Measurements from ENCODE around the gene ASXL3.

The ASXL3 gene

DNA sequence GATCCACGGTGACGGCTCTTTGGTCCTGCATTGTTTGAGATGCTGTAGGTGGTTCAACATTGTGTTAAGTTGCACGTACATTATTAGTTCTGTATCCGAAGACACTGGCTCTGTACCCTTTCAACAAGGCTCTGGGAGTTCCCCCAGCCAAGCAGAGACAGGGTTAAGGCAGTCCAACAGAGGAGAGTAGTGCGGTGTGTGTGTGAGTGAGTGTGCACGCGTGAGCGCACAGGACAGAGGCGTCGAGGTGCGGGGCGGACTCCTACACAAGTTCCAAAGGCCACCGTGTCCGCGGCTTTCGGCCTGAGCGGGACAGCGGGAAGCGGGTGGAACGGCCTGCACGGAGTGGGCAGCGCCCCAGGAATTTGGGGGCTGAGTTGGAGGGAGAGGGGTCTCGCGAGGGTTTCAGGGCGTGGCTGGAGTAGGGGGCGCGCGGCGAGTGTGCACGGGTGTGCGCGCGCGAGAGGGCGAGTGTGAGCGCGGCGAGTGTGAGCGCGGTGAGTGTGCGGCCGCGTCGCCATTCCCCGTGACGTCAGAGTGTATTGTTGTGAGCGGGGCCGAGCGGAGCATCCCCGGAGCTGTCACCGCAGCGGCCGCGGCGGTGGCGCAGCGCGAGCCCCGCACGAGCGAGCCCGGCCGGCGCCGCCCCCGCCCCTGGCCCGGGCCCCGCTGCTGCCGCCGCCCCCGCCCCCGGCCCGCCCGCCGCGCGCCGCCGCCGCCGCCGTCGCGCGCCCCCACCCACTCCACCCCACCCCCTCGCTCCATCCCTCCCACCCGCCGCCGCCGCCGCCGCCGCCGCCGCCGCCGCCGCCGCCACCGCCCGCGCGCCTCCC lies at the start of gene ASXL3:
ASXL3 (plus strand) TSS at position 535 of the 833 bp plus-strand sequence. CDS start 413 bp downstream, outside the sequence.
- DNase-seq, result no peak

DNA sequence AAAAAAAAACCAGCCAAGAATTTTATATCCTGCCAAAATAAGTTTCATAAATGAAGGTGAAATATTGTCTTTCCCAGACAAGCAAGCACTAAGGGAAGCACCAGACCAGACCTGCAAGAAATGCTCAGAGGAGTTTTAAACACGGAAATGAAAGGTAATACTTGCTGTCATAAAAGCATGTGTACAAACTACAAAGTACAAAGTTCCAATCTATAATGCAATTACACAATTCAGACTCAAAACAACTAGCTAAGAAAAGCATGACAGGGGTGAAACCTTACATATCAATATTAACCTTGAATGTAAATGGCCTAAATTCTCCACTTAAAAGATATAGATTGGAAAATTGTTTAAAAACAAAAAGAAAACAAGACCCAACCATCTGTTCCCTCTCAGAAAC lies 45.0 kb upstream of the ASXL3 start:
- DNase-seq, result no peak

DNA sequence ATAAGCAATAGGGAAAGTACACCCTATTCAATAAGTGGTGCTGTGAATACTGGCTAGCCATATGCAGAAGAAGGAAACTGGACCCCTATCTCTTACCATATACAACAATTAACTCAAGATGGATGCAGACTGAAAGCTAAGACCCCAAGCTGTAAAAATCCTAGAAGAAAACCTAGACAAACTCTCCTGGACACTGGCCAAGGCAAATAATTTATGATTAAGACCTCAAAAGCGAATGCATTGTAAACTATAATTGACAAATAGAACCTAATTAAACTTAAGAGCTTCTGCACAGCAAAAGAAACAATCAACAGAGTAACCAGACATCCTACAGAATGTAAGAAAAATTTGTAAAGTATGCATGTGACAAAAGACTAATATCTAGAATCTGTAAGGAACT lies 41.1 kb upstream of the ASXL3 start:
- DNase-seq, result no peak

DNA sequence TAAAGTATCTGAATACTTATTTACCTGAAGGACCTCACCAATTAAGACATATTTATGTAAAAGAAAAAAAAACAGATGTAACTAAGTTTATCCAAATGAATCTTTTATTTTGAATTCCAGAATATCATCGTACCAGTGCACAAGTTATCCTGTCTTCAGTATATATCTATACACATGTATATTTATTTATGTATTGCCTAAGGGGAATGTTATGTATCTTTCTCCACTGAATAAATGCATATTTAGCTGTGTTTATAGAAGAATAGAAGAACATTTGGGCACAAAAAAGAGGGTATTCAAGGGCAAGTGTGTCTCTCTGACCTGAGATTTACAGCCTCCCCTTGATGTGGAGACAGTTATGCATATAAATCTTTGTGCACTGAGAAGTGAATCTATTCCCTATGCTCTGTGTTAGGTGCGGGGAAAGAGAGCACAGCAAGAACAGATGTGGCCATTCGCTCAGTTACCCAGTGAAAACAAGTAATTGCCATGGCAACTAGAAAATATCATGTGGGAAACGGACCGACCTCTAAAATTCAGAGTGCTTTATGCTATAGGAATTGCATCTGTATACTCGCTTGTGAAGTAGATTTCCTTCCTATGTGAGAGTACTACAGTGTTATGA lies 39.5 kb upstream of the ASXL3 start:
- DNase-seq, result no peak

DNA sequence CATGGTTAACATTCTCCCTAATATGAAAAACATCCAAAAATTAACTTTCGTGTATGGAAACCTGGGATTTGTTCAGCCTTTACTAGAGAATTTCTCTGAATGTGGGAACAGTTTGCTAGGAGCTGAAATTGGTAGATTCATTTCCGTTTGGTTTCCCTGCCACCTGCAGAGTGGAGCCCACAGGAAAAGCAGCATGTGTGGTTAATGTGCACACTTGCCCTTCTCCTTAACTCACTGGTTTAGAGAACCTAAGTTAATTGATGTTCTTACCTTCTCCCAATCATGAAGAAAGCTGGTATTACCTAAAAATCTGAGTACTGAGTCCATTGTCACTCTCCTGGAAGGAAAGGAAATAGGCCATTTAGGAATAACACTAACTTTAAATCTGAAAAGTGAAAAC lies 37.6 kb upstream of the ASXL3 start:
- DNase-seq, result no peak

DNA sequence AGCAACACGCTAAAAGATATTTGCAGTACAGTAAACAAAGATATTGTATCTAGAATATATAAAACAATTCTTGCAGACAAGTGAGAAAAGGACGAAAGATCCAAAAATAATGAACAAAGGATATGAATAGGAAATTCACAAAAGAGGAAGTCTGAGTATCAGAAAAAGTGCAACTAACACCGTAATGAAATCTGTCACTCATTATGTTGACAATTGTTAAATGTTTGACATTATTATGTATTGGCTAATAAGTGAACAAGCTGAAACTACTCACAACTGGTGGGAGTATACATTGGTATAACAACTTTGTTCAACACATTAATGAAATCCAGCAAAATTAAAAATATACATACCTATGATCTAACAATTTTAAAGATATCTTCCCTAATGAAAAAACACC lies 36.7 kb upstream of the ASXL3 start:
- DNase-seq, result no peak

DNA sequence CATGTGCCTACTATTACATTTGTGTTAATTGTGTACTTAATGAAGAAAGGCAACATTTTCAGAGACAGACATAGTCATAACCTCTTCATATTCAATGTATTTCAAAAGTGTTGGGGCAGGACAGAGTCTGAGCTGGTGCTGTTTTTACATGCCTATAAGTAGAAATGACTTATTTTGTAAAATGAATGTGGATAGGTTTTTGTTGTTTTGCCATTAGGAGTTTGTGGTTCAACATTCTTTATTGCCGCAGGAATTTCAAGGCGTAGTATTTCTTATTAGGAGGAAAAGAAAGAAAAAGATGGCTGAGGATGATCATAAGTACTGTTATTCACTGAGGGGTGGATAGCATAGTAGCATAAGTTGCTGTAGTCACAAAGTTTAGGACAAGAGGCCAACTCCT lies 21.2 kb upstream of the ASXL3 start:
- no peak for DNase-seq

DNA sequence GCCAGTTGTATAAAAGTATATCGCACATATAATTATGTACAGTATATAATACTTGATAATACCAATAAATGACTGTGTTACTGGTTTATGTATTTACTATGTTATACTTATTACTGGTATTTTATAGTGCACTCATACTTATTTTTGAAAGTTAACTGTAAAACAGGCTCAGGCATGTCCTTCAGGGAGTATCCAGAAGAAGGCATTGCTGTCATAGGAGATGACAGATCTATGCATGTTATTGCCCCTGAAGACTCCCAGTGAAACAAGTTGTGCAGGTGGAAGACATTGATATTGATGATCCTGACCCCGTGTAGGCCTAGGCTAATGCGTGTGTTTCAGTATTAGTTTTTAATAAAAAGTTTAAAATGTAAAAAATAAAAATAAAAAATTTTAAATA lies 20.3 kb upstream of the ASXL3 start:
- no peak for DNase-seq

DNA sequence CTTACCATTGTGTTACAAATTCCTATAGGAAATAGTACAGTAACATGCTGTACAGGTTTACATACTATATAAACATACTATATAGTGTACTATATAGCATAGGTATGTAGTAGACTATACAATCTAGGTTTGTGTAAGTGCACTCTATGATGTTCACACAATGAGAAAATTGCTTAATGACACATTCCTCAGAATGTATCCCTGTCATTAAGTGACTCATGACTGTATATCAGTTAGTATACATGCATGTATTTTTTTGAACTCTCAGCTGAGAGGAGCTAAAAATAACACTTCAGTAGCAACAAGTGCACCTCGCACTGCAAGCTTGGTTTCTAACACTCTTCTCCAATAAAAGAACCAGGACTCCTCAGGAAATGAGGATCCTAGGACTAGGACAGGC lies 19.5 kb upstream of the ASXL3 start:
- no peak for DNase-seq

DNA sequence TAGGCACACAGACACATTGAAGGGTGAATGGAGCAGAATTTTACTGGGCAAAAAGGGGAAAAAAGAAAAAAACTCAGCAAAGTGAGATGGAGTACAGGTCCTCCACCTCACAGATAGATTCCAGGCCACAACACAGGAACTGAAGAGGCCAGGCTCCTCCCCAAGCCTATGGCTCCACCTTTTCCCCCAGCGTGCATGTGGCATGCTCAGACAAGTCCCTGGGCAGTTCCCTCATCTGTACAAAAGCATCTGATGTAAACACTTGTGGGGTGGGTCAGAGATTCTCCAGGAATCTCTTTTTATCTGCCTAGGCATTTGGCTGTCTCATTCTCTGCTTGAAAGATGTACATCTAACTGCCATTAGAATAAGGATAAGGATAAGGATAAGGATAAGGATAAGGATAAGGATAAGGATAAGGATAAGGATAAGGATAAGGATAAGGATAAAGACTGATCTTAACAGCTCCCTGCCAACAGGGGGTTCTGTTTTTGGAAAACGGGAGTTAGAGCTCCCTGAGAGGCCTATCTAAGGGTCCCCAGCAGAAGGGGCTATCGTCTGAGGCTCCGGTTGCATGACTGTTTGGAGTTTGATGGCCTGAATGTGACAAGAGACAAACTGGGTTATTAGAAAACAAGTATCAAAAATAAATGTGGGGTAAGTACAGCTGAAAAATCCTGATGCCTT lies 17.2 kb upstream of the ASXL3 start:
- DNase-seq, result no peak

DNA sequence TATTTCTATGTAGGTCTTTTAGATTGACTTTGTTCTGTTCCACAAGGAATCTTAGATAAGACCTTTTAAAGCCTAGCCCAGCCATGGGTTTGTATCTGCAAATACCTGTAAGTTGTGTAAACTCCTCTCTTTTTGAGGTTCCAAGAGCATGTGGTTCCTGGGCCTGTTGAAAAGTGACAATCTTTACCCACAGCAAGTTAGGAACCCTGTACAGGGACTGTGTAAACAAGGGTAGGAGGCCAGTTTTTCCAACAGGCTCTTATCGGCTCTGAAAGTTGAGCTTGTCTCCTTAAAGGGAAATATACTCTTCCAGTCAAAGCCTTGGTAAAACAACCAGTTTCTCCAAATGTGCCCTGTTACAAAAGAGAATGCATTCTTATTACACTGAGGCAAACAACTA lies 15.3 kb upstream of the ASXL3 start:
- DNase-seq, result no peak

DNA sequence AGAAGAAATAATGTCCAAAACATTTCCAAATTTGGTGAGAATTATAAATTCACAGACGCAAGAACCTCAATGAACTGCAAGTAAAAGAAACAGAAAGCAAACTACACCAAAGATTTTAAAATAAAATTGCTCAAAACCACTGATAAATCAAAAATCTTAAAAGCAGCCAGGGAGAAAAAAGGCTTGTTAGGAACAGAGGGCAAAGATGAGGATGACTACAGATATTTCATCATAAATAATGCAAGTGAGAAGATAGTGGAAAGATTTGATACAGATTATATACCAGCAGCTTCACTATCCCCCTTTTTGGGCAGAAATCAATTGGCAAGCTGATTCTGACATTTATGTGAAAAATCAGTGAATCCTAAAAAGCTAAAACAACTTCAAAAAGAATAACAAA lies 10.3 kb upstream of the ASXL3 start:
- DNase-seq, result no peak

DNA sequence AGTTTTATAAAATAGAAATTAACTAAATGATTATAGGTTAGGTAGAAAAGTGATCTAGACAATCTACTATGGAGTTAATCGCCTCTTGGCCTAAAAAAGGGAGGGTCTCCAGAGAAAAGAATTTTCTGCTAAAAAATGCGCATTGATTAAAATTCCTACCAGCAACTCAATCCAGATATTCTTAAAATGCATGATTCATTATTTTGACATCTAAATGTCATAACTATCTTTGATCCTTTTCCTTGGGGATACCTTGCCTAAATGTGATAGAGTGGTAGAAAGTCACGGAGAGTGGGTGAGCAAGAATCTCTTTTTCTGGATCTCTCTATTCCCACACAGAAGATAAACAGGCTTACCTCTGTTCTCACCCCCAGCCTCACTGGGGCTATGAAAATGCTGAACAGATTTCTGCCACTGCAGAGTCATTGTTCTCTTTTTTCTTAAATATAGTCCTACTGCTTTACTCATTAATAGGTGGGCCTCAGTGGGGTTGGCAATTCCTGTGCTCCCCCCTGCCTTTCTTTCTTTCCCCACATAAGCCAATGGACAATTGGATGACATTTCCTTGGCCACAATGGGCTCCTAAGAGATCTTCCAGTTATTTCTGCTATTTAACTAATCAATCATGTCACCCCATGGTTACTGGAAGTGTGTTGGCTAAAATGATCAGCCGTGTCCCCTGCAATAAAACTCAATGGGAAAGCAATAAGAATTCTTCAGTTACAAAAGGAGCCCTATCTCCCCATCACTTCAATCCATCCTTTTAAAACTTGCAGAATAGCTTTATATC lies 5.8 kb upstream of the ASXL3 start:
- no peak for DNase-seq

DNA sequence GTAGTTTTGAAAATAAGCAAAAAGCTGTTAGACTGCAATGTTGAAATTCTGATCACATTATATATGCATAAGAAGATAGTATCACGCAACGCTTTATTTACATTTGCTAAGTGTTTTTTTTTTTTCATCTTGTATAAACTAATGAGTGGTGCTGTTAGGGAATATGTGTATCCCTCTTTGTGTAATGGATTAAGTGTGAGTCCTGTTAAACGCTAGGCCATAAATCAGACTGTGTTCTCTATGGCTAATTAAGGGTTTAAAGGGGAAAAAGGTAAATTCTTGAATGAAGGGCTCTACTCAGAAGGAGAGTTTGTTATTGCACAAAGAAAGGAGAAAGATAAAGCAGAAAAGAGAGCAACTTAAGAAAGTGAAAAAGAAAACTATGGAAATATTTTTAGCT lies 4.8 kb upstream of the ASXL3 start:
- no peak for DNase-seq

DNA sequence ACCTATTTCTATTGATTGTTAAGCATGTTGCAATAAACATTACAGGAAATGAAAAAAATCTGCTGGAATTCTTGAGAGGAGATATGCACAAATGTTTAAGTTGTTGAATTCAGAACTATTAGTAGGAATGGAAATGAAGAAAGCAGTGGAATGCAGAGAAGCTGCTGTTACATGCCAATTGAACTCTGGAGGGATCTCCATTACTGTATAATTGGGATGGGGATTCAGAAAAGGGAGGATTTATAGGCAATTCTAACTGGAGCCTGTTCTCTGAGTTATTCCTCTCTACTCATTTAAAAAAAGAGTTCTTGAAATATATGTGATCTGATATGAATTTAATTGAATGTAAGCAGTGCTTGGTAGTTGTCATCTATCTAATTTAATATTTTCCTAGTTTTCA lies 2.6 kb upstream of the ASXL3 start:
- no peak for DNase-seq

DNA sequence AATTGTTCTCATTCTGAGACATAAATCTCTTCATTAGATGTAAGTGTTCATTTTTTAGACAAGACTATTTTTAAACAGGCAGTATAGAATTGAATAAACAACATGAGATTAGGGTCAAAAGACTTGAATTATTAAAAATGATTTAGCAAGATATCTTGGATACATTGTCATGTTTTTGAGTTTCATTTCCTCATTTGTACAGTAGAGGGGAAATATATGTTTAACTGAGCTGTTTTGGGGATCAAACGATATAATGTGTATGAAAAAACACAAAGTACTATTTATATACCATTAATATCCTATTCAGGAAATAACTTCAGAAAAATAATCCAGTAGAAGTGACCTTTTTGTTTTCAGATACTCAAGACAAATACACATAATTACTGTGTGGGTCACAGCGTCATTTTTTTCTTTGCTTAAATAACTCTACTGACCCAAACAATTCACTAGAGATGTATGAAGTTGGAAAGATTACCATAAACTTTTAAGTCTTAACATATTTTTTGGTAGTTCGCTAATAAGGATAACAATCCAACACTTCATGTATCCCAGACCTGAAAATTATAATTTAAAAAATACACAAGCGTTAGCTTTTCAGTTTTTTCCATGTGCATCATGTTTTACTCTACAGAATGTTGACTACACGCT lies 896 bp upstream of the ASXL3 start:
- DNase-seq, result no peak

DNA sequence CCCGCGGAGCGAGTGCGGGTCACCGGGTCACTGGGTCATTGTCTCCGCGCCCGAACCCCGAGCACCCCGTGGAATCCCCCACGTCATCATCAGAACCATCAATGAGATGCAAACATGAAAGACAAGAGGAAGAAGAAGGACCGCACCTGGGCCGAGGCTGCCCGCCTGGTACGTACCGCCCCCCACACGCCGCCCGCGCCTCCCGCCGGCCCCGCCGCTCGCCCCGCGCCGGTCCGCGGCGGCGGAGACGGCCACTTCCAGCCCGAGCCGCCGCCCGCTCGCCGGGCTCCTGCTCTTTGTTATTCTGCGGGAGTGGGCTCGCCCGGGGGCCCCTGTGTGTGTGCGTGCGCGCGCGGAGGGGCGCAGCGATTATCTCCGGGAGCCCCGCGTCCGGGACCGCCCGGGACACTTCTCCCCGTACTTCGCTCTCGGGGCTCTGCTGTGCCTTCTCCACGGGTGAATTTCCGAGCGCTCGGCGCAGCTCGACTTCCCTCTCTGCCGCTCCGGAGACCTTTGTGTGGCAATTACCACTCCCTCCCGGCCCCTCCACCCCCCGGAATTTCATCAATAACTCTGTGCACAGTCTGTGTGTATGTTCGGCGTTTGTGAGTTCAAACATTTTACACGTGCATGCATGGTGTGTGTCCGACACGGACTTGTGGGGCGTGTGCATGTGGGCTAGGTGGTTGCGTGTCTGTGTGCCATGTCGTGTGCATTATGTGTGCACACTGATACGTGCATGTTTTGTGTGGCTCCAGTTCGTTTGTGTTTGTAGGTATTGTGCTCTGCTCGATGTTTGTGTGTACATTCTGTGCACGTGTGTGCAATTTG lies 714 bp downstream of the ASXL3 start:
- DNase-seq, result no peak

DNA sequence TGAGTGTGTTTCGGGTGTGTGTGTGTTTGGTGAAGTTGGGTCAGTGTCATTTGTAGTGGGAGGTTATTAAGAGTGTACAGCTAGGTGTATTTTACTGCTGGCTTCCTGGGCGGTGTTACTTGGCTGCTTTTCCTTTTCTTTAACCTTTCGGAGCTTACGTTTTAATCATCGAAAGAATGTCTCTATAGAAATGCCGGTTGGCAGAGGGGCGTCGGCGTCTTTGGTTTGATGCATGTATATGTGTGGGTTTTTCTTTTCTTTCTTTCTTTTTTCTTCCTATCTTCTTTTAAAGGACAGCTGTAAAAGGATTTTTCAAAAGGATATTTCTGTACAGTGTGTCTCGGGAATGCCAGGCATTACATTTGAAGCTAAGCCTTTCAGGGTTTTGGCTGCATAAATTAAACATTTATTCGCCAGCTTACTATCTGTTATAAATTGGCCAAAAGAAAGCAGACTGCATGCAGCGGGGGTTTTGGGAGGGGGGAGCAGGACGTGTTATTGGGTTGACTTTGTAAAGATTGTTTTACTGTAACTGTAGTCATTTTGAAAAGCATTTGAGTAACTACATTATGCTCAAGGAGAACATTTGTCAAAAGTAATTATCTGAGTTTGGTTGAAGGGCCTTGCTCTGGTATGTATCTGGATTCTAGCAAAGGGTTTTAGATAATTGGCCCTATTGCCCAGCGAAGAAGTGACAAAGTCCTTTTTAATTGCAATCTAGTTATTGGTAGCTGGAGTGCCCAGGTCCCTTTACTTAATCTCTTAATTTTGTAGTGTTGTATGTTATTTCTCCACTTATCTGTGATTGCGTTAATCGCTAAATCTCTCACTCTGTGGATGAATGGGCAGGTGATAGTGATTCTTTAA lies 1.6 kb downstream of the ASXL3 start:
- no peak for DNase-seq

DNA sequence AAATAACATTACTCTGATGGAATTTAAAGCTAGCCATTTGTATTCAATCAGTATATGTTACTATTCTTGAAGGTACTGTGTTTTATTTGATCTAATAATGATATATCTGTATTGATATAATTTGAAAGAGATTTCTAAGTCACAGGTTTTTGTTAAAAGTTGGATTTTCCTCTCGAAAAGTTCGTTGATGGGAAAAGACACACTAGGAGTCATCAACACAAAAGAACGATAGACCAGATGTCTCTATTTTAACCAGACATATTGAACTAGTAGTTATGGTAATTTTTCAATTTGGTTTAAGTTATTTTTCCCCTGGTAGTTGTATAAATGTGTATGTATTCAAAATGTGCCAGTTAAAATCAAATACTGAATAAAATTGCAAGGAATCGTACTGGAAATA lies 2.5 kb downstream of the ASXL3 start:
- DNase-seq, result no peak

DNA sequence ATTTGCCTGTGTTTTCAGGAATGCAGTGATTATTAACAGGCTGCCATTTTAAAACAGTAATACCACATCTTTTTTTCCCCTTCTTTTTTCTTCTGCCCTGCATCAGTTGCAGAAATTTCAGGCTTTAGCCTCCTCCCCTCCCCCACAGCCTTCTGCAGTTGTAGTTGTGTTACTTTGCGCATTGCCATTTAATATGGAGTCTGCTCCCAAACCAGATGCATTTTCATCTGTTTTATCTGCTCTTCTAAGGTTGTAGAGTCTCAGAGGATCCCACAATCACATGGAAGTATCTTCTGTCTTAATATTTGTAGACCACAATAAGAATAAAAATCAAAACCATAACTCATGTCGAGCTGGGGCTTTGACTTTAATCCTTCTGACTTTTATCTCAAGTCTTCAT lies 3.8 kb downstream of the ASXL3 start:
- no peak for DNase-seq

DNA sequence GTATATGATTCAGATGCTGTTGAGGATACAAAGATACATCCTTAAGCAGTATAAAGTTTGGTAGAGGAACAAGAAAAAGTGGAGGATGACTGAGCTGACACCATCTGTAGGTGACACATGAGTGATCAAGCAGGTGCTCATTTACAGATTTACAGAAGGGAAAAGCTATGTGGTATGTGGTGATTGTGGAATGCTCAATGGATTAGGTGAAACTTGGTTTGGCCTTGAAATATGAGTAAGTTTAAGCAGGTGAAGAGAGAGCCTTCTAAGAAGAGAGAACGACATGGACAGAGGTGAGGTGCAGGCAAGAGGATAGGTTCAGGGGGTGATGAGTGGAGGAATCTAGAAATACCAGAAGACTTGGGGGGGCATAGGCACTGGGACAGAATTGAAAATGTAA lies 5.9 kb downstream of the ASXL3 start:
- DNase-seq, result no peak
